Endothelial cell of umbilical vein (primary cell): Measurements from ENCODE around the gene MYLK. TPM values are rescaled to one million over a fixed set of nuclear protein-coding genes. Genes with fewer than 3 reads are reported as not detected.

Source experiments
- BruUV-seq: library from RNA; stranded (reverse); fragments of 400-500 nt; replicated peaks from 2 replicates; lab custom pipeline; 2021; lab: Mats Ljungman, UMichigan
- CTCF ChIA-PET: fragments of 300-600, 350-600 bp; sonication (Branson Sonifier 250); formaldehyde crosslinking; loops from one replicate; lab custom pipeline; 2021; ENCODE audit warnings: antibody characterized with exemption, inconsistent platforms; lab: Charles Lee
- POLR2A ChIA-PET: fragments of 300-600, 350-600 bp; sonication (Branson Sonifier 250); formaldehyde crosslinking; loops from one replicate; lab custom pipeline; 2021; ENCODE audit warnings: antibody characterized with exemption, inconsistent platforms; lab: Charles Lee
- DNase-seq: peaks from one replicate; pipeline ENCODE4 v3.0.0-alpha.2; 2011; ENCODE audit warnings: low read depth, low spot score
- FAIRE-seq: peaks from 2 replicates; lab custom pipeline; 2011; peaks lifted over from hg19 to GRCh38; lab: Jason Lieb, UNC
- H2AFZ ChIP-seq: 2 replicates; pipeline ENCODE4 v1.6.0; 2012; ENCODE audit warnings: low read depth, low read length, control low read depth, inconsistent platforms
- H3K27ac ChIP-seq: 2 replicates; pipeline ENCODE4 v1.5.1; 2011; ENCODE audit warnings: low read depth, mild to moderate bottlenecking, control low read depth, low read length, moderate library complexity; ENCODE audit not compliant: insufficient read depth
- H3K27me3 ChIP-seq, 2 experiments: 2 replicates each; pipeline versions ENCODE4 v1.6.0 to v1.6.1; 2011; ENCODE audit warnings: low read length in 2 of 2, mixed read lengths in 1 of 2; ENCODE audit not compliant: control insufficient read depth in 2 of 2, insufficient read depth in 2 of 2
- H3K36me3 ChIP-seq, 2 experiments: 2 replicates in 1 of 2; 3 replicates in 1 of 2; pipeline ENCODE4 v1.5.1; 2011; ENCODE audit warnings: low read length in 2 of 2, mild to moderate bottlenecking in 1 of 2, moderate library complexity in 1 of 2; ENCODE audit not compliant: control insufficient read depth in 2 of 2, insufficient read depth in 2 of 2; ENCODE audit errors: extremely low read depth in 1 of 2
- H3K4me1 ChIP-seq: 3 replicates; pipeline ENCODE4 v1.5.1; 2011; ENCODE audit warnings: mild to moderate bottlenecking, low read length; ENCODE audit not compliant: control insufficient read depth, insufficient read depth; ENCODE audit errors: extremely low read depth
- H3K4me2 ChIP-seq: 2 replicates; pipeline ENCODE4 v1.6.1; 2011; ENCODE audit warnings: low read length, control low read depth, mixed read lengths; ENCODE audit not compliant: insufficient read depth
- H3K4me3 ChIP-seq, 3 experiments: fragments of 200-600 bp in 1 of 3; sonication (generic), shearing (Covaris generic) in 1 of 3; replicated peaks in 1 of 3; 2 replicates each; pipeline ENCODE4 v1.5.1; 2011 to 2016; ENCODE audit warnings: control low read depth in 3 of 3, low read length in 3 of 3, mild to moderate bottlenecking in 2 of 3, inconsistent platforms in 1 of 3, low read depth in 1 of 3, moderate library complexity in 1 of 3; ENCODE audit not compliant: insufficient read depth in 1 of 3
- H3K79me2 ChIP-seq: 2 replicates; pipeline ENCODE4 v1.6.0; 2012; ENCODE audit warnings: low read length, inconsistent platforms; ENCODE audit not compliant: control insufficient read depth, insufficient read depth
- H3K9ac ChIP-seq: replicated peaks from 2 replicates; pipeline ENCODE3; 2011; ENCODE audit warnings: low read length, control low read depth; ENCODE audit not compliant: insufficient read depth; ENCODE audit errors: extremely low read depth
- H3K9me1 ChIP-seq: replicated peaks from 3 replicates; pipeline ENCODE4 v1.6.0; 2011; ENCODE audit warnings: mild to moderate bottlenecking, low read length; ENCODE audit not compliant: control insufficient read depth, insufficient read depth; ENCODE audit errors: extremely low read depth
- H3K9me3 ChIP-seq: replicated peaks from 2 replicates; pipeline ENCODE4 v1.5.1; 2012; ENCODE audit warnings: low read length, inconsistent platforms; ENCODE audit not compliant: control insufficient read depth, insufficient read depth
- H4K20me1 ChIP-seq: replicated peaks from 2 replicates; pipeline ENCODE3; 2011; ENCODE audit warnings: mild to moderate bottlenecking, low read length; ENCODE audit not compliant: control insufficient read depth, insufficient read depth; ENCODE audit errors: extremely low read depth
- CTCF ChIP-seq, 2 donors: IDR thresholded peaks; 1 replicate in 1 of 2; 2 replicates in 1 of 2; pipeline ENCODE4 v1.5.1; 2011; ENCODE audit warnings: low read length in 2 of 2, mild to moderate bottlenecking in 2 of 2, moderate library complexity in 2 of 2, control low read depth in 1 of 2, inconsistent platforms in 1 of 2, low read depth in 1 of 2; ENCODE audit not compliant: insufficient read depth in 1 of 2; ENCODE audit errors: extremely low read depth in 1 of 2
- EZH2 ChIP-seq: IDR thresholded peaks from 2 replicates; pipeline ENCODE4 v1.6.1; 2012; ENCODE audit warnings: borderline replicate concordance, low read depth, mild to moderate bottlenecking, moderate library complexity, low read length, inconsistent platforms; ENCODE audit not compliant: severe bottlenecking
- FOS ChIP-seq: IDR thresholded peaks from 2 replicates; pipeline ENCODE4 v1.6.1; 2011; ENCODE audit warnings: mild to moderate bottlenecking, low read length, moderate library complexity, borderline replicate concordance; ENCODE audit not compliant: insufficient read depth
- GATA2 ChIP-seq: IDR thresholded peaks from 2 replicates; pipeline ENCODE4 v1.7.0; 2011; ENCODE audit warnings: low read depth, mild to moderate bottlenecking, moderate library complexity, mixed read lengths, low read length; ENCODE audit not compliant: insufficient read length, insufficient read depth
- JUN ChIP-seq: IDR thresholded peaks from 2 replicates; pipeline ENCODE4 v1.6.1; 2011; ENCODE audit warnings: borderline replicate concordance, low read depth; ENCODE audit not compliant: insufficient read length, insufficient read depth
- MAX ChIP-seq: IDR thresholded peaks from 2 replicates; pipeline ENCODE4 v1.6.1; 2011; ENCODE audit not compliant: insufficient read depth, insufficient read length
- MYC ChIP-seq: IDR thresholded peaks from one replicate; pipeline ENCODE4 v1.6.1; 2011; ENCODE audit warnings: mild to moderate bottlenecking, low read depth, low read length
- POLR2A ChIP-seq: IDR thresholded peaks from 2 replicates; pipeline ENCODE4 v1.6.1; 2012; ENCODE audit warnings: low read depth, mild to moderate bottlenecking, control low read depth, low read length
- POLR2AphosphoS5 ChIP-seq: IDR thresholded peaks from 2 replicates; pipeline ENCODE4 v1.6.1; 2012; ENCODE audit warnings: low read depth, mild to moderate bottlenecking, control low read depth, low read length, moderate library complexity; ENCODE audit not compliant: insufficient read depth
- dilution Hi-C: fragments of 300-500 bp; cut with MboI; formaldehyde crosslinking; loops from one replicate; pipeline ENCODE4 v1.15.0; 2019; ENCODE audit warnings: low sequenced_read_pairs; ENCODE audit not compliant: extremely low pct_ligation_motif_present
- intact Hi-C: fragments of 100-400 bp; cut with micrococcal nuclease; formaldehyde crosslinking; loops from one replicate; pipeline ENCODE4 v1.10.0; 2022
- polyA plus RNA-seq, 4 experiments: library from polyadenylated mRNA; depleted of rRNA in 3 of 4; stranded (reverse) in 3 of 4; unstranded in 1 of 4; fragments of >200 nt; gene quantifications; 2 replicates each; pipeline versions ENCODE4 v1.2.1 to v1.2.3, GENCODE V29; 2011 to 2012; ENCODE audit warnings: missing spikeins in 1 of 4
- total RNA-seq: library from RNA; stranded (reverse); gene quantifications from 2 replicates; pipeline ENCODE4 v1.2.3, GENCODE V29; 2021

The MYLK gene
- total and polyA plus RNA-seq, 2 donors (not counting 3 experiments of a cell fraction or from before 2014, with no cell fraction given) = 10.0 to 22.2 TPM

- Histone ChIP-seq H3K4me1 (peaks cover 16% of the 10 kb centered on the region), H3K36me3 (no peaks in the 10 kb centered on the region), H3K4me3 (no peak overlapping the region), H3K4me2 (no peak overlapping the region), H3K9me1 (no peaks in the 10 kb centered on the region), H3K79me2 (no peaks in the 10 kb centered on the region), H3K27ac (no peak overlapping the region), H3K9me3 (no peaks in the 10 kb centered on the region), H3K27me3 (peaks cover 0 to under 1% of the 10 kb centered on the region in 2 experiments), H4K20me1 (no peaks in the 10 kb centered on the region), H3K9ac (no peak overlapping the region), H2AFZ (no peak overlapping the region)
- no TSS peak for BruUV-seq
- dilution Hi-C loops (no loop called here), intact Hi-C loops (no loop called here)
- ChIA-PET CTCF (no interaction called here), POLR2A (no interaction called here)
- DNase-seq = no peak
- no peak for FAIRE-seq
- TF ChIP-seq GATA2 (no peak), JUN (no peak), CTCF (IDR thresholded peaks at IDR 0.05; ENCODE audit: extremely low read depth in 1 of 2, insufficient read depth in 1 of 2, low read depth in 1 of 2, low read length in 2 of 2) (no peak), EZH2 (no peak), MYC (no peak), FOS (no peak), POLR2A (no peak), MAX (no peak), POLR2AphosphoS5 (no peak)
These were observed 95.4 kb downstream of the MYLK start for GRCh38 chr3:123788710-123789109.
